HG02973 (cell line): ENCODE data around the gene ATP11C.
"Not testable (repeated sequence)": the region's sequence is repeated elsewhere in the genome, so short reads cannot be mapped to it uniquely, and the experiment has no call there.

Experiments
- ATAC-seq: cut with Tn5 transposase; IDR thresholded peaks from one replicate; pipeline ENCODE4 v1.9.1; 2021; ENCODE audit warnings: moderate library complexity; ENCODE audit not compliant: unreplicated experiment

Gene ATP11C

GRCh38 chrX:139864640-139865039 is 68.2 kb downstream of the ATP11C start:
- no peak for ATAC-seq

- no peak for ATAC-seq
These were observed 70.6 kb downstream of the ATP11C start for GRCh38 chrX:139862208-139862607.

GRCh38 chrX:139856826-139857225 is 76.0 kb downstream of the ATP11C start:
- not testable (repeated sequence) for ATAC-seq

DNA sequence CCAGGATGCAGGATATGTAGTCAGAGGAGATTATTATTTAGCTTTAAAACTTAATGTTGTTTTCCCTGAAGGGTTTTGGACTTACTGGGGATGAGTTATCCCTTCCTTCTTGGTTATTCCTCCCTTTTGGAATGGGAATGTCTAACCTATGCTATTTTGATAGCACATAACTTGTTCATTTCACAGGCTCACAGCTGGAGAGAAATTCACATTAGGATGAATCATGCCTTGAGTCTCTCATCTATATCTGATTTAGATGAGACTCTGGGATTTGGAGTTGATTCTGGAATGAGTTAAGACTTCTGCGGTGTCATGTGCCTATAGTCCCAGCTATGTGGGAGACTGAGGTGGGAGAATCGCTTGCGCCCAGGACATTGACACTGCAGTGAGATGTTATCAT is 81.1 kb downstream of the ATP11C start:
- no peak for ATAC-seq

DNA sequence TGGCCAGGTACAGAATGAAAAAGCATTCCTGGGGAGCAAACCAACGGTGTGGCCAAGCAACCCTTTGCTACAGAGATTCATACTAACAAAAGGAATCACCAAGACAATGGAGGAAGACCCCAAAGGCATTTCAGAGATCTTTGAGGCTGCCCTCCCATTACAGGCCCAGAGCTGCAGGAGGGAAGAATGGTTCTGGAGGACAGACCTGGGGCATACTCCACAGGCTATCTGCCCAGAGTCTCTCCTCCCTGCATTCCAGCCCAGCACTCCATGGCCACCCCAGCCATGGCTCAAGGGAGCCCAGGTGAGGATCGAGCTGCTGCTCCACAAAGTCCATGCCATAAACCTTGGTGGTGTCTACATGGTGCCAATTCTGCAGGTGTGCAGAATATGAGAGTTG is 81.9 kb downstream of the ATP11C start:
- no peak for ATAC-seq

DNA sequence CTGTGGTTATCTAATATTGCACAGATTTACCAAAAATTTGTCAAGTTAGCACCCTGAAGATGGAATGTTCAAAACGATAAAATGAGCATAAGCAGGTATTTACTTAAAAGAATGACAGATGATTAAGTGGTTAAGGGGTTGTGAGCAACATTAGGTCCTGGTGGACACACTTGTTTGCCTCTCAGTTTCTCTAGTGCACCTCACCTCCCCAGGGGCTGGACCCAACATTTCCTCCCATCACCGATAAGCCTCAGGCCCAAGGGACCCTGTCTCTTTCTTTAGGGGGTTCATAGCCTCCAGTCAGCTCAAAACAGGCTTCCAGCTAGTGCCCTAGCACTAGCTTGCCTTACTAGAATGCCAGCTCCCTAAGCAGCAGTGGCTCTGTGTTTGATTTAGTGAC is 88.0 kb downstream of the ATP11C start:
- no peak for ATAC-seq

GRCh38 chrX:139844163-139844562 is 88.7 kb downstream of the ATP11C start:
- no peak for ATAC-seq

DNA sequence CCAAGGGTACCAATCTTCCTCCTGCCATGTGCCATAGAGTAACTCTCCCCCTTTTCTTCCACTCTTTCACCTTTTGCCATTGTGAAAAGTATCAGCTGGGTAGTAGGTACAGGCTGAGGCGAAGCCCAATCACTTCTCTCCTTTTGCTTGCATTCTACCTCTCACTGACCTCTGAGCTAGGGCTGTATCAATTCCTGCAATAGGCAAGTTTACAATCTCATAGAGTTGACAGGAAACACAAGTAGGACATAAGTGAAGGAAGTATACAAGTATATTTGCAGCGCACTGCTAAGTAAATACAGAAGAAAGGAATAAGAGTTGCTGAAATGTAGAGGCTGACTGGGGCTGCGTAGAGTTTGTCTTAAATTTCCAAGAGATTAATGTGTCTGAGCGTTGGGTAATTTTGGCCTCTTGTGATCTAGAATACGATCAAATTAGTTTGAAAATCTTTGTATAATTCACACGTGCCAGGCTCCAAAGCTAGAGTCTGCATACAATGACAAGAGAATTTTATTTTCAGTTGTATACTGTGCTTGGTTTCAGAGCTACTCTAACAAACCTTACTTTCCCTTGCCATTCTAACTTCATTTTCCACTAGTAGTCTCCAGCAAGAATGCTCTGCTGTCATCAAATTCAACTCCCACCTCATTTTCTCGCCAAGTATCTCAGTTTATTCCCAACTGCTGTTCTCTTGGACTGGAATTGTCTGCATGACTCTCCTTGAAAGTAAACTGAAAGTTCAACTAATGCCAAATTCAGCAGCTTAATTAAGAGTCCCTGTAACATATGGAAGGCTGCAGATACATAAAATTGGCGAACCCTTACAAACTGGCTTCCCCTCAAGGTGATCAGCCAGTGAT is 90.3 kb downstream of the ATP11C start:
- no peak for ATAC-seq

DNA sequence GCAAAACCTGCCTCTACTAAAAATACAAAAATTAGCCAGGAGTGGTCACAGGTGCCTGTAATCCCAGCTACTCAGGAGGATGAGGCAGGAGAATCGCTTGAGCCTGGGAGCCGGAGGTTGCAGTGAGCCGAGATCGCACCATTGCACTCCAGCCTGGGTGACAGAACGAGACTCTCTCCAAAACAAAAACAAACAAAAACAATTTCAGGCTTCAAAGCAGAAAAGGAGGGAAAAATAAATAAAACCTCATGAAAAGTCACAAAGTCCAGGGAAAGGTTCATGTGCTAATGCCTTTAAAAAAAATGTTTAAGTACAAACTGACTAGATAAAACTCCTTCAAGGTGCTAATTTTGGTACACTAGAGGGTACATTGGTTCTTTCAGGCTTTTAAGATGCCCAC is 96.5 kb downstream of the ATP11C start:
- ATAC-seq = not testable (repeated sequence)

DNA sequence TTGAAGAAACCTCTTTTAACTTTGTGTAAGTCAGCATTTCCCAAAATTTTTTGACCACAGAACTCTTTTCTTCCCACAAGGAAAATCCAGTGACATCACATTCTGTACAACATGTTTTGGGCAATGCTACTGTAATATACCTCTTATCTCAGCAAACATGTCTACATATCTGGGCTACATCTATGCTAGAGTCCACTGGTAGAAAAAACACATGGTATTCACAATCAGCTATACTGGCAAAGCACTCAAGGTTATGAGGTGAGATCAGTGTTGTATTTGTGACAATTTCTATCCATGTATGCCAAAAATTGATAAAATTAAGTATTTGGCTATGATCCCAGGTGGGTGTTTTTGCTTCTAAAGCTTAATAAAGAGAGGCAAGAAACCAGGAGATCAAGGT is 98.0 kb downstream of the ATP11C start:
- ATAC-seq = no peak

GRCh38 chrX:139832718-139833309 is 100.0 kb downstream of the ATP11C start:
- no peak for ATAC-seq

GRCh38 chrX:139831675-139832456 is 101.0 kb downstream of the ATP11C start:
- ATAC-seq = peak; percentile 88

DNA sequence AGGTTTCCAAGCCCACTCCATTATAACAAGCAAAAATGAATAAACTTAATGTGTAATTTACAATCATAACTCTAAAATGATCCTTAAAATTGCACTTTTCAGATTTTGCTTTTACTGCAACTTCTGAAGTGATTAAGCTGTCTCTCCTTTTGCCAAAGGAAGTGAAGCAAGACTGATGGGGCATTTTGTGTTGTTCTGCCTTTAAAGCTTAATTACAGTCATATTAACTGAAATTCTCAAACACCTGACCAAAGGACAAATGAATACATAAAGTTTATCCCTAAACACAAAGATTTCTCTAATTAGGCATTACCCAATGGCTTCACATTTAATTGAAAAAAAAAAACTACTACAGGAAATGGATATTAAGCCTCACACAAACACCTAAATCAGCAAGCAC is 101.8 kb downstream of the ATP11C start:
- no peak for ATAC-seq

DNA sequence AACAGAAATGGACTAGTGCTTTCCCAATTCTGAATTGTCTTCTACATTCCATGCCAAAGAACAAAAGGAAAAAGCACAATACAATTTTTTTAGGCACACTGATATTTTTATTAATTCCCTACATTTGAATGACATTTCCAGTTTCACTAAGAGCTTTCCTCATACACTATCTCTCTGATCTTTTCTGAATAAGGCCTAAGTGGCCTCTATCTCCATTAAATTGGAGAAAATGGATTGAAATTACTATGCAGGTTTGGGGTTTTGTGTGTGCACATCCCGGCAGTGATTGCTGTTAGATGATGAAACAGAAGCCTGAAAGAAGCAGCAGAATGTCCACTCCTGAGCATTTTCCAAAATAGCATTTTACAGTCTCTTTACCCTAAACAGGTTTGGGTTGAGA is 104.0 kb downstream of the ATP11C start:
- no peak for ATAC-seq

DNA sequence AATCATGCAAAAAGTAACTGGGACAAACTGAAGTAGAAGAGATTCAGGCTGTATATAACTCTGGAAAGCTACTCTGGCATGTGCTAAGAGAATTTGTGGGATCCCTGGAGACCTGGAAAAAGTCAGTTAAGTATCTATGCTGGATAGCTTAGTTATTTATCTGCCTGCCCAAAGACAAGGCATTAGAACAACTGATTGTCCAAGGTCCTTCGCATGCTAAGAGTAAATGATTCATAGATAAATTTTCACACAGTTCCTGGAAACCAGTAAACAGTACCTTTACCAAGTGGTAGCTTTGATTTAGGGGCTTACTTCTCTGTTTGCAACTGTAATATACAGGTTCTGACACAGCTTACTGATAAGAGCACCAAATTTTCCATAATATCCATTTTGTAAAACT is 104.8 kb downstream of the ATP11C start:
- no peak for ATAC-seq

DNA sequence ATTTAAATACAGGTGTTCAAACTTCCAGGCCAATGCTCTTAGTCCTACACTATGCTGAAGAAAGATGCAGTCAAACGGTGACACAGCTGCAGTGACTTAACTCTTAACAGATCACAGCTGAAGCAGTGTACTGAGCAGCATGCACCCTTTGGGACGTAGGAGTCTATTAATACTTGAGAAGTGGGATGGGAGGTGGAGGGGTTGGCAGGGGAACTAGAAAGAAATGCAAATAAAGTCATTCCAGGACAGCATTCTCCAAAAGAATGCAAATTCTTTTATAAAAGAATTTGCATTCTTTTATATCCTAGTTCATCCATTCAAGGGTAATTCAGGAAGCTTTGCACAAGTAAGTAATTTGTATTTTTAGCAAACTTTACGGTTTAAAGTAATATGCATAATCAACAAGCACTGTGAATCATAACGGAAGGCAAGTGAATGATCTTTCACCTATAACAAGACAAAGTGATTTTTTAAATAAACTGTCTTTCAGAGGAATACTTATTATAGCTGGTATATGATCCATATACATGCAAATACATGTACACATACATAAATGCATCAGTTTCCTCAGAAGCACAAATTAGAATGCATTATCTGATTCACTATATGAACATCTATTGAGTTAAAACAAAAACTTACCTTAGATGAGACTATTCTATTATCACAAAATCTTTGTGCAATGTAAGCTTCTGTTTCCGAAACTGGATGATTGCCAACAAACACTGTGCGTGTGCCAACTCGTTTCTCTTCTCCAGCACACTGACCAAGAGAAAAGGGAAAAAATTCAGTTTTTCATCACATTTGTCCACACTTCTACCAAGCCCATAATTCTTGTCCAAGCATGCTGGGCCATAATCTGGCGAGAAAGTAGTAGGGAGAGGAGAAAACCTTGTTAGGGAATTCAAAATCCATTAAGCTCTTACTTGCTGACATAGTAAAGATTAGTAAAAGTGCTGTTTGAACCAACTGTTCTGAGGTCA is 106.5 kb downstream of the ATP11C start:
- ATAC-seq = no peak

DNA sequence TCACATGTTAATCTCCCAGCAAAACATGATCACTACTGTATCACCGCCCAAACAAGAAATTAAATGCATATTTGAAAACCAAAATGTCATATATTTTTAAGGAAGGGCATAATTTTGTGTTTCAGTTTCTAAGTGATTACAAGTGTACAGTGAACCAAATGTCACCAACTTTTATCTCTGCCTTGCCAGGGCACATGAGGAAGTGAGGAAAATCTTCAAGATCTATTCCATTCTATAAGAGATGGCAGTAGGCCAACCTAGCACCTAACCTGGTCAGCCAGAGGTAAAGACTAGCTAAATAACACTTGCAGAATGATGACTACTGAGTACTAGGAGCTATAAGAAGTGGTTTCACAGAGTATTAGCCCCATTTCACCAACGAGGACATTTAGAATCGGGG is 107.2 kb downstream of the ATP11C start:
- ATAC-seq = no peak

DNA sequence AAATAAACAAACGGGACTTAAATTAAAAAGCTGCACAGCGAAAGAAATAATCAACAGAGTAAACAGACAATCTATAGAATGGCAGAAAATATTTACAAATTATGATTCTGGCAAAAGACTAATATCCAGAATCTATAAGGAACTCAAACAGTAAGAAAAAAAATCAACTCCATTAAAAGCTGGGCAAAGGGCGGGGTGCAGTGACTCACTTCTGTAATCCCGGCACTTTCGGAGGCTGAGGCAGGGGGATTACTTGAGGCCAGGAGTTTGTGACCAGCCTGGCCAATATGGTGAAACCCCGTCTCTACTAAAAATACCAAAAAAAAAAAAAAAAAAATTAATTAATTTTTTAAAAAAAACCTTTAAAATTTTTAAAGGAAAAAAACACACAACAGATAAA is 109.0 kb downstream of the ATP11C start:
- no peak for ATAC-seq

DNA sequence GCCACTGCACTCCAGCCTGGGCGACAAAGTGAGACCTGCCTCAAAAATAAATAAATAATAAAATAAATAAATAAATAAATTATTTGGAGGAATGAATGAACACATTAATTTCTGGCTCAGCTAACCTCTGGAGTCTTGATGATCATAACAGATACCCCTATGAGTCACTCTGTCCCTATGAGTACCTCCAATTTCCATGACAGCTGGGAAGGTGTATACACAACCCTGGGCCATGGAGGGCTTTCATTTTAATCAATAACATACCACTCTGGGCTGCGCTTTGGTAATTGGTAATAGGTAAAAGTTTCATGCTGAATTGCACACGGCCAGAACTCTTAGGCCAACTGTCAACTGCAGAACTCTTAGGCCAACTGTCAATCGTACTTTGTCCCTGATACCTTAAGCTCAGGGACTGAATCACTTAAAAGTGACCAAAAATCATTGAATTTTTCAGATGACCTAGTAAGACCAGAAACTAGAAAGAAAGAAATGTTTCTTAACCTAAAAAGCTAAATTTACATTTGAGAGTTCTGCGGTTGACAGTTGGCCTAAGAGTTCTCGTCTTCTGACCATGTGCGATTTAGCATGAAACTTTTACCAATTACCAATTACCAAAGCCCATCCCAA is 112.4 kb downstream of the ATP11C start:
- no peak for ATAC-seq

DNA sequence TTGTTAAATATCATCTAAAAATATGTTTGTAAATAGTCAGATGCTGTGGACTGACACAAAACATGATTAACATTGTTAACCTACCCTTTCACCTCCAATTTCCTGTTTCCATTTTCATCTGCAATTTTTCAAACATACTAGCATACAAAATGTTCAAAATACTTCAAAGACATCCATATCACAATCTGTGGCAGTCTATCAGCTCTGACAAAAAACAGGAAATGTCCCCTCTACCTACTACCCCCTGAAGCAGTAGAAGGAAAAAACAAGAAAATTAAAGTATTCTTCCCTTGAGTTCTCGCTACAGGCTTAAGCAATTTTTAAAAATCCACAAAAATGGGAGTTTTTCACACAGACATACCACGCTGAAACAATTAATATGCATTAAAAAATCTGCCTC is 116.6 kb downstream of the ATP11C start:
- no peak for ATAC-seq
